SK-N-SH (cell line): Measurements from ENCODE around the gene FBXL7. TPM values are rescaled to one million over a fixed set of nuclear protein-coding genes. Genes with fewer than 3 reads are reported as not detected.

Experiments
- CTCF ChIA-PET: fragments of 300-600, 350-600 bp; formaldehyde crosslinking; extraction: SDS; loops from one replicate; lab custom pipeline; 2021; lab: Yijun Ruan, JAX
- POLR2A ChIA-PET: fragments of 350-600 bp; sonication (Branson Sonifier 250); formaldehyde crosslinking; extraction: SDS; loops from one replicate; lab custom pipeline; 2020; ENCODE audit warnings: antibody characterized with exemption, inconsistent platforms; lab: Yijun Ruan, JAX
- DNase-seq: peaks from one replicate; pipeline ENCODE4 v3.0.0; 2012
- H2AFZ ChIP-seq: fragments of 200-600 bp; sonication (generic); 2 replicates; pipeline ENCODE4 v1.8.1; 2016; ENCODE audit warnings: antibody characterized with exemption, mild to moderate bottlenecking, low read depth
- H3F3A ChIP-seq: fragments of 200-600 bp; sonication (generic); replicated peaks from 2 replicates; pipeline ENCODE3; 2016; ENCODE audit warnings: antibody characterized with exemption, mild to moderate bottlenecking; ENCODE audit not compliant: insufficient read depth
- H3K27ac ChIP-seq, 2 experiments: fragments of 200-500 bp in 1 of 2; fragments of 200-600 bp in 1 of 2; sonication (Bioruptor generic) in 1 of 2; sonication (generic), shearing (Covaris generic) in 1 of 2; 2 replicates each; pipeline versions ENCODE4 v1.5.1 to v1.6.1; 2014 to 2016; ENCODE audit warnings: low read depth in 2 of 2, inconsistent platforms in 1 of 2, low read length in 1 of 2, mild to moderate bottlenecking in 1 of 2, mixed read lengths in 1 of 2
- H3K27me3 ChIP-seq: fragments of 200-600 bp; sonication (generic), shearing (Covaris generic); 2 replicates; pipeline ENCODE4 v1.6.1; 2016; ENCODE audit warnings: mixed run types; ENCODE audit not compliant: insufficient read depth
- H3K36me3 ChIP-seq, 2 experiments: fragments of 200-500 bp in 1 of 2; fragments of 200-600 bp in 1 of 2; sonication (Bioruptor generic) in 1 of 2; sonication (generic) in 1 of 2; replicated peaks in 1 of 2; 2 replicates each; pipeline versions ENCODE3 to v1.5.1; 2014 to 2016; ENCODE audit warnings: low read length in 1 of 2, mild to moderate bottlenecking in 1 of 2; ENCODE audit not compliant: insufficient read depth in 2 of 2, control insufficient read depth in 1 of 2
- H3K4me1 ChIP-seq, 2 experiments: fragments of 200-500 bp in 1 of 2; fragments of 200-600 bp in 1 of 2; sonication (Bioruptor generic) in 1 of 2; sonication (generic), shearing (Covaris generic) in 1 of 2; 2 replicates each; pipeline versions ENCODE4 v1.5.1 to v1.6.1; 2014 to 2016; ENCODE audit warnings: low read depth in 1 of 2, low read length in 1 of 2, mixed run types in 1 of 2; ENCODE audit not compliant: insufficient read depth in 2 of 2, control insufficient read depth in 1 of 2
- H3K4me2 ChIP-seq: fragments of 200-600 bp; sonication (generic), shearing (Covaris generic); 2 replicates; pipeline ENCODE4 v1.6.1; 2017; ENCODE audit warnings: mixed run types
- H3K4me3 ChIP-seq, 2 experiments: fragments of 200-500 bp in 1 of 2; fragments of 200-600 bp in 1 of 2; sonication (Bioruptor generic) in 1 of 2; sonication (generic), shearing (Covaris generic) in 1 of 2; 2 replicates each; pipeline versions ENCODE4 v1.5.1 to v1.8.1; 2014 to 2016; ENCODE audit warnings: low read depth in 2 of 2, inconsistent platforms in 1 of 2, low read length in 1 of 2, mild to moderate bottlenecking in 1 of 2, mixed read lengths in 1 of 2, moderate library complexity in 1 of 2
- H3K79me2 ChIP-seq: fragments of 200-600 bp; sonication (generic); 2 replicates; pipeline ENCODE4 v1.8.1; 2017; ENCODE audit warnings: mild to moderate bottlenecking; ENCODE audit not compliant: insufficient read depth
- H3K9ac ChIP-seq: fragments of 200-600 bp; sonication (generic); 2 replicates; pipeline ENCODE4 v1.6.1; 2017; ENCODE audit warnings: mixed run types
- H3K9me2 ChIP-seq: fragments of 200-600 bp; sonication (generic); 2 replicates; pipeline ENCODE4 v1.6.1; 2017; ENCODE audit warnings: mixed run types
- H3K9me3 ChIP-seq: fragments of 200-600 bp; sonication (generic); 2 replicates; pipeline ENCODE4 v1.6.1; 2017; ENCODE audit warnings: mixed run types, mild to moderate bottlenecking, moderate library complexity
- H4K20me1 ChIP-seq: fragments of 200-600 bp; sonication (generic); 2 replicates; pipeline ENCODE4 v1.6.1; 2017; ENCODE audit warnings: mild to moderate bottlenecking, mixed run types; ENCODE audit not compliant: insufficient read depth
- CTCF ChIP-seq: fragments of 200-600 bp; sonication (generic); IDR thresholded peaks from 2 replicates; pipeline ENCODE4 v1.6.1; 2017; ENCODE audit warnings: antibody characterized with exemption, mild to moderate bottlenecking, moderate library complexity
- FOSL2 ChIP-seq: IDR thresholded peaks from 2 replicates; pipeline ENCODE4 v1.4.0; 2012; ENCODE audit warnings: low read depth, mild to moderate bottlenecking, moderate library complexity, borderline replicate concordance
- JUND ChIP-seq: IDR thresholded peaks from 2 replicates; pipeline ENCODE4 v1.4.0; 2012
- NFIC ChIP-seq: IDR thresholded peaks from 2 replicates; pipeline ENCODE4 v1.4.0; 2012; ENCODE audit warnings: borderline replicate concordance
- POLR2AphosphoS5 ChIP-seq: IDR thresholded peaks from 2 replicates; pipeline ENCODE4 v1.6.1; 2012; ENCODE audit warnings: low read depth, low read length
- RAD21 ChIP-seq: IDR thresholded peaks from 2 replicates; pipeline ENCODE4 v1.6.1; 2012; ENCODE audit warnings: mild to moderate bottlenecking, low read length
- RCOR1 ChIP-seq: fragments of 150-350 bp; IDR thresholded peaks from 2 replicates; pipeline ENCODE4 v1.6.1; 2017; ENCODE audit warnings: antibody characterized with exemption, low read length
- TAF1 ChIP-seq: IDR thresholded peaks from 2 replicates; pipeline ENCODE4 v1.6.1; 2012; ENCODE audit warnings: low read depth, mild to moderate bottlenecking, low read length, moderate library complexity, borderline replicate concordance
- TEAD4 ChIP-seq: IDR thresholded peaks from 2 replicates; pipeline ENCODE4 v1.4.0; 2012; ENCODE audit warnings: mild to moderate bottlenecking, borderline replicate concordance; ENCODE audit not compliant: insufficient read depth
- YY1 ChIP-seq: IDR thresholded peaks from 2 replicates; pipeline ENCODE4 v1.4.0; 2012; ENCODE audit warnings: low read depth, mild to moderate bottlenecking
- WGBS: methylation state at CpG from one replicate; pipeline ENCODE4 v1.1.6; 2017; ENCODE audit warnings: low lambda C conversion rate; 5-methylcytosine and 5-hydroxymethylcytosine counted together
- polyA plus RNA-seq, 3 experiments: library from polyadenylated mRNA; depleted of rRNA; stranded (reverse); fragments of >200 nt; gene quantifications; 2 replicates each; pipeline ENCODE4 v1.2.3, GENCODE V29; 2012
- TF ChIP-seq, protein P1 (sequence below): IDR thresholded peaks from 2 replicates; pipeline ENCODE4 v1.4.0; 2012; ENCODE audit warnings: low read depth, borderline replicate concordance
- TF ChIP-seq, protein P2 (sequence below): IDR thresholded peaks from 2 replicates; pipeline ENCODE4 v1.6.1; 2012; ENCODE audit warnings: mild to moderate bottlenecking, low read depth, low read length, moderate library complexity

Gene FBXL7
- polyA plus RNA-seq, 1 of the 3 experiments (the other 2 are of a cell fraction) = 7.0 TPM

DNA sequence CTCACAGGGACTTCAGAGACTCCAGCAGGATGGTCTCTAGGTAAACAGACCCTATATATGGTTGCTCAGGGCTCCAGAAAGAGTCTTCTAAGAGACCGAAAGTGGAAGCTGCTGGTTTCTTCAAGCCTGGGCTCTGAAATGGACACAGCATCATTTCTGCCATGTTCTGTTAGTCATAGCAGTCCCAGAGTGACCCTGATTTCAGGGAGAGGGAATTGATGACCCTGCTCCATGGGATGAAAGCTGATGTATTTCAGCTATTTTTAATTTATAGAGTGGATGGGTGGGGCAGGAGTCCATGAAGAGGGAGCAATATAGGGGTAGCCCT lies 135.3 kb downstream of the FBXL7 start:
- Histone ChIP-seq H3K9me2 (no peaks in the 10 kb centered on the region), H3K9ac (no peak overlapping the region), H3K27me3 (no peaks in the 10 kb centered on the region), H3K4me3 (no peak overlapping the region), H3K27ac (no peak overlapping the region), H3F3A (peaks cover under 1% of the 10 kb centered on the region), H3K36me3 (no peaks in the 10 kb centered on the region), H3K4me2 (no peak overlapping the region; the same call in 1 of the 2 replicates), H2AFZ (no peak overlapping the region), H4K20me1 (no peaks in the 10 kb centered on the region), H3K9me3 (no peaks in the 10 kb centered on the region), H3K4me1 (peaks cover 3 to 6% of the 10 kb centered on the region in 2 experiments; a peak in 3 of 4 replicates), H3K79me2 (peaks cover 13% of the 10 kb centered on the region)
- ChIA-PET POLR2A (no interaction called here), CTCF (no interaction called here)
- TF ChIP-seq JUND (no peak), RAD21 (no peak), POLR2AphosphoS5 (no peak), CTCF (no peak), RCOR1 (no peak), NFIC (no peak), FOSL2 (no peak), TEAD4 (no peak), TAF1 (no peak), YY1 (no peak)
- TF ChIP-seq, protein P1, sequence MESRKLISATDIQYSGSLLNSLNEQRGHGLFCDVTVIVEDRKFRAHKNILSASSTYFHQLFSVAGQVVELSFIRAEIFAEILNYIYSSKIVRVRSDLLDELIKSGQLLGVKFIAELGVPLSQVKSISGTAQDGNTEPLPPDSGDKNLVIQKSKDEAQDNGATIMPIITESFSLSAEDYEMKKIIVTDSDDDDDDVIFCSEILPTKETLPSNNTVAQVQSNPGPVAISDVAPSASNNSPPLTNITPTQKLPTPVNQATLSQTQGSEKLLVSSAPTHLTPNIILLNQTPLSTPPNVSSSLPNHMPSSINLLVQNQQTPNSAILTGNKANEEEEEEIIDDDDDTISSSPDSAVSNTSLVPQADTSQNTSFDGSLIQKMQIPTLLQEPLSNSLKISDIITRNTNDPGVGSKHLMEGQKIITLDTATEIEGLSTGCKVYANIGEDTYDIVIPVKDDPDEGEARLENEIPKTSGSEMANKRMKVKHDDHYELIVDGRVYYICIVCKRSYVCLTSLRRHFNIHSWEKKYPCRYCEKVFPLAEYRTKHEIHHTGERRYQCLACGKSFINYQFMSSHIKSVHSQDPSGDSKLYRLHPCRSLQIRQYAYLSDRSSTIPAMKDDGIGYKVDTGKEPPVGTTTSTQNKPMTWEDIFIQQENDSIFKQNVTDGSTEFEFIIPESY = no peak
- TF ChIP-seq, protein P2, sequence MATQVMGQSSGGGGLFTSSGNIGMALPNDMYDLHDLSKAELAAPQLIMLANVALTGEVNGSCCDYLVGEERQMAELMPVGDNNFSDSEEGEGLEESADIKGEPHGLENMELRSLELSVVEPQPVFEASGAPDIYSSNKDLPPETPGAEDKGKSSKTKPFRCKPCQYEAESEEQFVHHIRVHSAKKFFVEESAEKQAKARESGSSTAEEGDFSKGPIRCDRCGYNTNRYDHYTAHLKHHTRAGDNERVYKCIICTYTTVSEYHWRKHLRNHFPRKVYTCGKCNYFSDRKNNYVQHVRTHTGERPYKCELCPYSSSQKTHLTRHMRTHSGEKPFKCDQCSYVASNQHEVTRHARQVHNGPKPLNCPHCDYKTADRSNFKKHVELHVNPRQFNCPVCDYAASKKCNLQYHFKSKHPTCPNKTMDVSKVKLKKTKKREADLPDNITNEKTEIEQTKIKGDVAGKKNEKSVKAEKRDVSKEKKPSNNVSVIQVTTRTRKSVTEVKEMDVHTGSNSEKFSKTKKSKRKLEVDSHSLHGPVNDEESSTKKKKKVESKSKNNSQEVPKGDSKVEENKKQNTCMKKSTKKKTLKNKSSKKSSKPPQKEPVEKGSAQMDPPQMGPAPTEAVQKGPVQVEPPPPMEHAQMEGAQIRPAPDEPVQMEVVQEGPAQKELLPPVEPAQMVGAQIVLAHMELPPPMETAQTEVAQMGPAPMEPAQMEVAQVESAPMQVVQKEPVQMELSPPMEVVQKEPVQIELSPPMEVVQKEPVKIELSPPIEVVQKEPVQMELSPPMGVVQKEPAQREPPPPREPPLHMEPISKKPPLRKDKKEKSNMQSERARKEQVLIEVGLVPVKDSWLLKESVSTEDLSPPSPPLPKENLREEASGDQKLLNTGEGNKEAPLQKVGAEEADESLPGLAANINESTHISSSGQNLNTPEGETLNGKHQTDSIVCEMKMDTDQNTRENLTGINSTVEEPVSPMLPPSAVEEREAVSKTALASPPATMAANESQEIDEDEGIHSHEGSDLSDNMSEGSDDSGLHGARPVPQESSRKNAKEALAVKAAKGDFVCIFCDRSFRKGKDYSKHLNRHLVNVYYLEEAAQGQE = no peak
- 100% methylated on average over 1 of the region's 1 CpG for WGBS
- no peak for DNase-seq
